Ishikawa (cell line): ENCODE results near the gene PRRC1.

ENCODE experiments used
- TCF12 ChIP-seq: IDR thresholded peaks from 2 replicates; pipeline ENCODE4 v1.6.1; 2012; ENCODE audit warnings: low read depth
- TF ChIP-seq, protein P1 (sequence below): IDR thresholded peaks from 2 replicates; pipeline ENCODE4 v1.6.1; 2012; ENCODE audit warnings: low read depth, mild to moderate bottlenecking

DNA sequence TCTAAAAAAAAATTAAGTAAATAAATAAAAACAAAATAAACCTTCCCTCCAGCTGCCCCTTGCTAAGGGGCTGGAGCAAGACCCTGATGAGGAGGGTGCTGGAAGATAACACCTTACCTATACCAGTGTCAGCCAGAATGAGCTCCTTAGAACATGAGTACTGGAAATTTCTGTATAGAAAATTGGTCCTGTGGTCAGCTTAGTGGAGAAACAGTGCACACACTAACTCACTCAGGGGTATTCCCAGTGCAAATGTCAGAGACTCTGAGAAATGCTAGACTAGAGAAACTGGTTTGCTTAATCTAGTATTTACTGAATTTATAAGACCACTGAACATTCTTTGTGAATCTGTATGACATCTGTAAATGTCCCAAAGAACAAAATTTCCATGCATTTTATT is 69.4 kb downstream of the PRRC1 start:
- TF ChIP-seq, protein P1, sequence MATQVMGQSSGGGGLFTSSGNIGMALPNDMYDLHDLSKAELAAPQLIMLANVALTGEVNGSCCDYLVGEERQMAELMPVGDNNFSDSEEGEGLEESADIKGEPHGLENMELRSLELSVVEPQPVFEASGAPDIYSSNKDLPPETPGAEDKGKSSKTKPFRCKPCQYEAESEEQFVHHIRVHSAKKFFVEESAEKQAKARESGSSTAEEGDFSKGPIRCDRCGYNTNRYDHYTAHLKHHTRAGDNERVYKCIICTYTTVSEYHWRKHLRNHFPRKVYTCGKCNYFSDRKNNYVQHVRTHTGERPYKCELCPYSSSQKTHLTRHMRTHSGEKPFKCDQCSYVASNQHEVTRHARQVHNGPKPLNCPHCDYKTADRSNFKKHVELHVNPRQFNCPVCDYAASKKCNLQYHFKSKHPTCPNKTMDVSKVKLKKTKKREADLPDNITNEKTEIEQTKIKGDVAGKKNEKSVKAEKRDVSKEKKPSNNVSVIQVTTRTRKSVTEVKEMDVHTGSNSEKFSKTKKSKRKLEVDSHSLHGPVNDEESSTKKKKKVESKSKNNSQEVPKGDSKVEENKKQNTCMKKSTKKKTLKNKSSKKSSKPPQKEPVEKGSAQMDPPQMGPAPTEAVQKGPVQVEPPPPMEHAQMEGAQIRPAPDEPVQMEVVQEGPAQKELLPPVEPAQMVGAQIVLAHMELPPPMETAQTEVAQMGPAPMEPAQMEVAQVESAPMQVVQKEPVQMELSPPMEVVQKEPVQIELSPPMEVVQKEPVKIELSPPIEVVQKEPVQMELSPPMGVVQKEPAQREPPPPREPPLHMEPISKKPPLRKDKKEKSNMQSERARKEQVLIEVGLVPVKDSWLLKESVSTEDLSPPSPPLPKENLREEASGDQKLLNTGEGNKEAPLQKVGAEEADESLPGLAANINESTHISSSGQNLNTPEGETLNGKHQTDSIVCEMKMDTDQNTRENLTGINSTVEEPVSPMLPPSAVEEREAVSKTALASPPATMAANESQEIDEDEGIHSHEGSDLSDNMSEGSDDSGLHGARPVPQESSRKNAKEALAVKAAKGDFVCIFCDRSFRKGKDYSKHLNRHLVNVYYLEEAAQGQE: no peak
- TF ChIP-seq TCF12: no peak
